GM23248 (cell line): Measurements from ENCODE around the gene SLF2. TPM values are rescaled to one million over a fixed set of nuclear protein-coding genes. Genes with fewer than 3 reads are reported as not detected.
"Not testable (repeated sequence)": the region's sequence is repeated elsewhere in the genome, so short reads cannot be mapped to it uniquely, and the experiment has no call there.

Experiments used
- DNase-seq: peaks from one replicate; pipeline ENCODE4 v3.0.0-alpha.2; 2015
- H2AFZ ChIP-seq: fragments of 200-600 bp; sonication (generic); 2 replicates; pipeline ENCODE4 v1.6.1; 2016; ENCODE audit warnings: antibody characterized with exemption
- H3F3A ChIP-seq: fragments of 200-600 bp; sonication (generic); 2 replicates; pipeline ENCODE4 v1.6.1; 2016; ENCODE audit warnings: mild to moderate bottlenecking, antibody characterized with exemption, mixed run types; ENCODE audit not compliant: insufficient read depth
- H3K27ac ChIP-seq: fragments of 200-600 bp; sonication (generic); 2 replicates; pipeline ENCODE4 v1.5.1; 2016; ENCODE audit warnings: mild to moderate bottlenecking
- H3K27me3 ChIP-seq: fragments of 200-600 bp; sonication (generic); replicated peaks from 2 replicates; pipeline ENCODE4 v1.6.1; 2016; ENCODE audit warnings: mild to moderate bottlenecking; ENCODE audit not compliant: insufficient read depth
- H3K36me3 ChIP-seq: fragments of 200-600 bp; sonication (generic); 2 replicates; pipeline ENCODE4 v1.6.1; 2016; ENCODE audit warnings: low read depth, mild to moderate bottlenecking
- H3K4me1 ChIP-seq: fragments of 200-600 bp; sonication (generic); 2 replicates; pipeline ENCODE4 v1.6.1; 2016; ENCODE audit warnings: mild to moderate bottlenecking; ENCODE audit not compliant: insufficient read depth
- H3K4me2 ChIP-seq: fragments of 200-600 bp; sonication (generic); one replicate; pipeline ENCODE4 v1.6.1; 2016; ENCODE audit warnings: mild to moderate bottlenecking; ENCODE audit not compliant: unreplicated experiment
- H3K4me3 ChIP-seq: fragments of 200-600 bp; sonication (generic); 2 replicates; pipeline ENCODE4 v1.5.1; 2016; ENCODE audit warnings: mild to moderate bottlenecking
- H3K79me2 ChIP-seq: fragments of 200-600 bp; sonication (generic); 2 replicates; pipeline ENCODE4 v1.6.1; 2016; ENCODE audit warnings: mild to moderate bottlenecking; ENCODE audit not compliant: insufficient read depth
- H3K9ac ChIP-seq: fragments of 200-600 bp; sonication (generic); 2 replicates; pipeline ENCODE4 v1.6.1; 2016; ENCODE audit warnings: mild to moderate bottlenecking
- H3K9me2 ChIP-seq: fragments of 200-600 bp; sonication (generic); 2 replicates; pipeline ENCODE4 v1.6.1; 2016; ENCODE audit warnings: mixed run types, mild to moderate bottlenecking, moderate library complexity; ENCODE audit not compliant: insufficient read depth
- H3K9me3 ChIP-seq: fragments of 200-600 bp; sonication (generic); one replicate; pipeline ENCODE4 v1.6.1; 2017; ENCODE audit warnings: low read depth
- H4K20me1 ChIP-seq: fragments of 200-600 bp; sonication (generic); 2 replicates; pipeline ENCODE4 v1.6.0; 2016; ENCODE audit not compliant: insufficient read depth
- EZH2 ChIP-seq: fragments of 200-600 bp; sonication (generic); IDR thresholded peaks from 2 replicates; pipeline ENCODE4 v1.6.1; 2018; ENCODE audit warnings: antibody characterized with exemption, mild to moderate bottlenecking; ENCODE audit not compliant: insufficient read depth, poor library complexity, severe bottlenecking
- EZH2phosphoT487 ChIP-seq: fragments of 200-600 bp; sonication (generic); IDR thresholded peaks from 2 replicates; pipeline ENCODE4 v1.6.1; 2018; ENCODE audit warnings: antibody characterized with exemption, moderate library complexity, mild to moderate bottlenecking, low read depth; ENCODE audit not compliant: insufficient read depth
- WGBS, 2 experiments: methylation state at CpG; one replicate each; pipeline ENCODE4 v1.1.6; 2015 to 2017; ENCODE audit warnings: low lambda C conversion rate in 2 of 2, low coverage in 1 of 2; ENCODE audit errors: missing lambda C conversion rate in 2 of 2; 5-methylcytosine and 5-hydroxymethylcytosine counted together
- in situ Hi-C: fragments of 300-500 bp; cut with MboI; formaldehyde crosslinking; loops from 2 replicates; pipeline ENCODE4 v1.15.0; 2020
- polyA plus RNA-seq: library from polyadenylated mRNA; unstranded; fragments of >200 nt; fragmentation: Nextera tagmentation; extraction: Ambion mirVana; gene quantifications from 2 replicates; pipeline ENCODE4 v1.2.1, GENCODE V29; 2016
- total RNA-seq: library from RNA; depleted of rRNA; stranded (reverse); fragments of >200 nt; shearing (Covaris generic); gene quantifications from 2 replicates; pipeline ENCODE4 v1.2.3, GENCODE V29; 2014

SLF2 gene
- total and polyA plus RNA-seq, 2 experiments from 2014 or later: 12.5 to 15.6 TPM

DNA sequence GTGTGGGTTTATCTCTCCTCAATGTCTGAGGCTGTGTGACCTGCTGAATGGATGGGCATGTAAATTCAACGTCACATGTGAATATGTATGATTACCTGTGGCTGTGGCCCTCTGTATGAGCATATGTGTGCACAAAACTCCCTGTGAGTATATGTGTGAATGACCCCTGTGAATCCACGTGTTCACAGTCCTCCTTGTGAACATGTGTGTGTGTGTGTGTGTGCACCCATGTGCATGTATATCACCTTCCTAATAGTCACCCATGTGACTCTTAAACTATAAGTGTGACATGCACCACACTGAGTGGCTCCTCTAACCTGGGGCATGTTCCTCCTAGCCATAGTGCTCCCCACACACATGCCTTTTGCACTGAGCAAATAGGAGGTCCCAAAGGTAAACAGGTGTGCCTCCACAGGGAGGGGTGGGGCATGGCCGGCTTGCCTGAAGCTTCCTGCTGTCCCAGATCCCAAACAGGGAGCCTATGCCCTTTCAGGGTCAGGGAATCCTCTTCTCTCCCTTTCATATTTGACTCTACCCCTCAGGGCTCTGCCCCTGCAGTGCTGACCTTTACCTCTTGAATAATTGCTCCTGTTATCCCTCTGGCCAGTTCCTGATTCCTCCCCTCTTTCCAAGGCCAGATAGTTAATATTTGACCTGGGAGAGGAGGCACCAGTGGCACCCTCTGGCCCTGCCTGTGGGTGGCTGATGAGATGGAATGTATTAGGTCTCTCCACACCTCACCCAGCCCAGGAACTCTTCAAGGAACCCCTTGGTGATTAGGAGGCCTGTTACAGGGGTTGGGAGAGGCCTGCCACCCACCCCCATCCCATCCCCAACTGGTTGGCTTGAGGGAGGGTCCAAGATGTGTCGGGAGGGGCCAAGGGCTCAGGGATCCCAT is 58.4 kb downstream of the SLF2 start:
- H3K36me3 ChIP-seq: no peaks in the 10 kb centered on the region
- no peak overlapping the region for H3K27ac ChIP-seq
- WGBS, 2 experiments: 71 to 72% methylated on average over 4 of the region's 4 CpGs
- H3K4me2 ChIP-seq: no peak overlapping the region
- no peaks in the 10 kb centered on the region for H3K27me3 ChIP-seq
- H3K9me3 ChIP-seq: no peaks in the 10 kb centered on the region
- H3K9me2 ChIP-seq: no peaks in the 10 kb centered on the region
- no peak overlapping the region for H3K9ac ChIP-seq
- no peak overlapping the region for H3K4me3 ChIP-seq
- TF ChIP-seq EZH2 (no peak), EZH2phosphoT487 (no peak)
- H3K4me1 ChIP-seq: 0 out of 2 replicates have a peak, but pooled peaks cover 6% of the 10 kb centered on the region
- H3K79me2 ChIP-seq: no peaks in the 10 kb centered on the region
- in situ Hi-C loops: no loop called here
- H4K20me1 ChIP-seq: no peaks in the 10 kb centered on the region
- no peak for DNase-seq
- H2AFZ ChIP-seq: no peak overlapping the region
- no peaks in the 10 kb centered on the region for H3F3A ChIP-seq

DNA sequence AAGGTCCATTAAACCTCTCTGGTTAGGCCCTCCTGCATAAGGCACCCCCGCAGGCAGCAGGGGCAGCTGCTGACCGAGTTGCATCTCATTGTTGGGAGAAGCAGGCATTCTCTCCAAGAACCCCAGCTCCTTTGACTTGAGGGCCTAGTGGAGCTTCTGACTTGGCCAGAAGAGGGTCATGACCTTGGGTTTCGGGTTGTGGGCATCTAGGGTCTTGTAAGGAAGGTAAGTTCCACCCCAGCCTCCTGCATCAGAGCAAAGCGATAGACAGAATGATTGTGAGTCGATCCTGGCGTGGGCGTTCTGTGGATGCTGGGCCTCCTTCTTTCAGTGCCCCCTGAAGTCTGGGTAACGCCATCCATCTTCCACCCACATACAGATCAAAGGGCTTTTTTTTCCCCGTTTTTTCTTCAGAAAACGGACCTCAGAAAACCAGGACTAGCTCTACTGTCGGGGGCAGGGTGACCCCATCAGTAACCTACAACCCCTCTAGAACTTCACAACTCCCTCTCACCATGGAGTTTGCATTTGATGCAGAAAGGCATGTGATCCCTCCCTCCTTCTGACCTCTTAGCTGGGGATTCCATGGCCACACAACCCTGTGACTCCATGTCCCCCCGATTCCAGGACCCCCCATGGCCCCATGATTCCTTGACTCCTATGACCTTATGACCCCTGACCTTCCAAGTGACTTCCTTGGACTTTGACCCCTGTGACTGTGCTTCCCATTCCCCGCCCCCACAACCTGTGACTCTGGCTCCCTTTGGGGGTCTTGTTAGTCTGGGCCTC is 59.5 kb downstream of the SLF2 start:
- H3K79me2 ChIP-seq: no peaks in the 10 kb centered on the region
- no peak overlapping the region for H3K4me2 ChIP-seq
- H3K36me3 ChIP-seq: no peaks in the 10 kb centered on the region
- H3K9me3 ChIP-seq: no peaks in the 10 kb centered on the region
- no peak overlapping the region for H2AFZ ChIP-seq
- H3K27me3 ChIP-seq: no peaks in the 10 kb centered on the region
- no peak overlapping the region for H3K4me3 ChIP-seq
- WGBS, 2 experiments: 63 to 64% methylated on average over 13 of the region's 13 CpGs
- TF ChIP-seq EZH2phosphoT487 (no peak), EZH2 (no peak)
- DNase-seq: no peak
- H3F3A ChIP-seq: no peaks in the 10 kb centered on the region
- H3K4me1 ChIP-seq: 0 out of 2 replicates have a peak, but pooled peaks cover 6% of the 10 kb centered on the region
- H3K9ac ChIP-seq: no peak overlapping the region
- in situ Hi-C loops: no loop called here
- H3K9me2 ChIP-seq: no peaks in the 10 kb centered on the region
- no peaks in the 10 kb centered on the region for H4K20me1 ChIP-seq
- H3K27ac ChIP-seq: no peak overlapping the region

DNA sequence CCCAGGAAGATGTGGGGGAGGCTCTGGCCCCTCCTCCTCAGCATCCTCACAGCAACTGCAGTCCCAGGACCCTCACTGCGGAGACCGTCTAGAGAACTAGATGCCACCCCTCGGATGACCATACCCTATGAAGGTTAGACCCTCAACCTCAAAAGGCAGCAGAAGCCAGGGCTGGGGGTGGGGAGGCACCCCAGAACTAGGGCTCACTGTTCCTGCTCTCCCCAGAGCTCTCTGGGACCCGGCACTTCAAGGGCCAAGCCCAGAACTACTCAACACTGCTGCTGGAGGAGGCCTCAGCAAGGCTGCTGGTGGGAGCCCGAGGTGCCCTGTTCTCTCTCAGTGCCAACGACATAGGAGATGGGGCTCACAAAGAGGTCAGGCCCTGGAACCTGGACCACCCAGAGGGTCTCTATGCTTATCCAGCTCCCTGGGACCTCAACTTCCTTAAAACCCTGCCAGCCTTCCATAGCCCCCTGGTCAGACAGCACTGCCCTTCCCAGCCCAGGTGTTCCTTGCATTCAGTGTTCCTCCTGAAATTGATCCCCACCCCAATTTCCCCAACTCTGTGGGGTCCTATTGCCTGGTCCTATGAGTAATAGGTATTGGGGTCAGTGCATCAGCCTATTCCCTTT is 60.3 kb downstream of the SLF2 start:
- H3K36me3 ChIP-seq: no peaks in the 10 kb centered on the region
- no peak overlapping the region for H3K4me3 ChIP-seq
- DNase-seq: no peak
- H3F3A ChIP-seq: no peaks in the 10 kb centered on the region
- no peak overlapping the region for H3K27ac ChIP-seq
- in situ Hi-C loops: no loop called here
- 0 out of 2 replicates have a peak, but pooled peaks cover 6% of the 10 kb centered on the region for H3K4me1 ChIP-seq
- H3K9ac ChIP-seq: no peak overlapping the region
- H2AFZ ChIP-seq: no peak overlapping the region
- no peaks in the 10 kb centered on the region for H3K79me2 ChIP-seq
- WGBS, 2 experiments: 82 to 88% methylated on average over 5 to 6 of the region's 6 CpGs
- no peak overlapping the region for H3K4me2 ChIP-seq
- H3K9me3 ChIP-seq: no peaks in the 10 kb centered on the region
- H3K9me2 ChIP-seq: no peaks in the 10 kb centered on the region
- no peaks in the 10 kb centered on the region for H4K20me1 ChIP-seq
- H3K27me3 ChIP-seq: no peaks in the 10 kb centered on the region
- no peak for TF ChIP-seq EZH2phosphoT487
- no peak for TF ChIP-seq EZH2

DNA sequence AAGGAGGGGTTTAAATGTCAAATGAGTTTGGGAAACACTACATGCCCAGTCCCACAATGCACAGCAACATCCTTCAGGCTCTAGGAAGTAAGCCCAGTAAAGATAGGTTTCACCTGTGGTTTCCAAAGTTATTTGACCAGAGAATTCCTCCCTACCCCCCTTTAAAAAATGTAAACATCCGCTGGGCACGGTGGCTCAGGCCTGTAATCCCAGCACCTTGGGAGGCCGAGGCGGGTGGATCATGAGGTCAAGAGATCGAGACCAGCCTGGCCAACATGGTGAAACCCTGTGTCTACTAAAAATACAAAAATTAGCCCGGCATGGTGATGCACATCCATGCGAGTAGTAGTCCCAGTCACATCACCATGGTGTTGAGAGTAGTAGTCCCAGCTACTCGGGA is 62.6 kb downstream of the SLF2 start:
- H2AFZ ChIP-seq, H3K36me3 ChIP-seq, DNase-seq, H3K4me2 ChIP-seq, H3K27me3 ChIP-seq, H3K79me2 ChIP-seq, H3K4me3 ChIP-seq, H3K9me3 ChIP-seq, H3F3A ChIP-seq, H4K20me1 ChIP-seq, H3K4me1 ChIP-seq, H3K9ac ChIP-seq, H3K27ac ChIP-seq, in situ Hi-C loops, H3K9me2 ChIP-seq: not testable (repeated sequence)
- 81 to 85% methylated on average over 8 of the region's 8 CpGs for WGBS, 2 experiments
